GM18498 (cell line): ENCODE results near the gene MTA1.
A peak's percentile ranks its signal among the peaks of the same experiment; 100 is the strongest.

Experiments
- ATAC-seq: cut with Tn5 transposase; IDR thresholded peaks from one replicate; pipeline ENCODE4 v1.9.1; 2021; ENCODE audit warnings: mild to moderate bottlenecking, moderate library complexity; ENCODE audit not compliant: unreplicated experiment

MTA1 gene

GRCh38 chr14:105401699-105402098, 17.9 kb upstream of the MTA1 start:
- no peak for ATAC-seq

GRCh38 chr14:105408592-105408991, 11.0 kb upstream of the MTA1 start:
- no peak for ATAC-seq

- ATAC-seq = no peak
These were observed 10.3 kb upstream of the MTA1 start for GRCh38 chr14:105409364-105409763.

- no peak for ATAC-seq
These were observed 9.0 kb upstream of the MTA1 start for GRCh38 chr14:105410642-105411016.

GRCh38 chr14:105411017-105411941, 8.3 kb upstream of the MTA1 start:
- no peak for ATAC-seq

GRCh38 chr14:105411985-105412770, 7.4 kb upstream of the MTA1 start:
- ATAC-seq = no peak

GRCh38 chr14:105412771-105413543, 6.7 kb upstream of the MTA1 start:
- ATAC-seq = no peak

- ATAC-seq = no peak
These were observed 6.1 kb upstream of the MTA1 start for GRCh38 chr14:105413544-105413886.

- ATAC-seq = peak; percentile 56
These were observed 4.9 kb upstream of the MTA1 start for GRCh38 chr14:105414456-105415371.

GRCh38 chr14:105415481-105416428, 3.9 kb upstream of the MTA1 start:
- no peak for ATAC-seq

GRCh38 chr14:105416671-105417070, 3.0 kb upstream of the MTA1 start:
- no peak for ATAC-seq

- no peak for ATAC-seq
These were observed 1.9 kb upstream of the MTA1 start for GRCh38 chr14:105417690-105418121.

- ATAC-seq = no peak
These were observed 1.1 kb upstream of the MTA1 start for GRCh38 chr14:105418269-105419194.

GRCh38 chr14:105420101-105420973, 710 bp downstream of the MTA1 start:
- ATAC-seq = peak; percentile 24

- no peak for ATAC-seq
These were observed 1.5 kb downstream of the MTA1 start for GRCh38 chr14:105420974-105421674.
